Measurements from ENCODE around the gene KCNJ12. TPM values are rescaled to one million over a fixed set of nuclear protein-coding genes. Genes with fewer than 3 reads are reported as not detected.
A peak's percentile ranks its signal among the peaks of the same experiment; 100 is the strongest.
"Not testable (repeated sequence)": the region's sequence is repeated elsewhere in the genome, so short reads cannot be mapped to it uniquely, and the experiment has no call there.

Gene KCNJ12
- total RNA-seq, 2 donors from 2014 or later: not detected

- not testable (repeated sequence) for H3K9me3 Mint-ChIP-seq; H3K36me3 Mint-ChIP-seq; H3K27ac Mint-ChIP-seq; H3K27me3 Mint-ChIP-seq; ATAC-seq; H3K4me1 Mint-ChIP-seq (ENCODE audit: low read depth in 2 of 2); H3K4me3 Mint-ChIP-seq; DNase-seq (ENCODE audit: low spot score)
These were observed 30.7 kb downstream of the KCNJ12 start for GRCh38 chr17:21406616-21407404.

- H3K4me3 Mint-ChIP-seq; ATAC-seq; H3K27ac Mint-ChIP-seq; H3K4me1 Mint-ChIP-seq (ENCODE audit: low read depth in 2 of 2); H3K36me3 Mint-ChIP-seq; H3K27me3 Mint-ChIP-seq; DNase-seq (ENCODE audit: low spot score); H3K9me3 Mint-ChIP-seq: not testable (repeated sequence)
These were observed 31.6 kb downstream of the KCNJ12 start for GRCh38 chr17:21407752-21408151.

DNA sequence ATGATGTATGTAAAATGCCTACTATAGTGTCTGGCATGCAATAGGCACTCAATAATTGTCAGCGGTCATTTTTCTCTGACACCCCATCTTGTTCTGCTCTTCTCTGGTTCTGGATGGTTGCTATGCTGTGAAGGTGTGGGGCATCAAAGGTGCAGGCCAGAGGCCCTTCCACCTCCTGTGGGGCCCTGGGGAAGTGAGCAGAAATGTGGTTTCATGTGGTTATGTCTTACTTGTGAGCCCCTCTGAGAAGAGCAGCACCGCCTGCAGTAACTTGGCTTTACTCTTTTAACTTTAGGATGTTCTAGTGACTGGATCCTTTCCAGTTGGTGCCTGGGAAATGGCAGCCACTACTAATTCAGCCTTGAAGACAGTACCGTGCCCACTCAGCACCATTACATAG, 32.1 kb downstream of the KCNJ12 start:
- not testable (repeated sequence) for H3K9me3 Mint-ChIP-seq; H3K27me3 Mint-ChIP-seq; H3K27ac Mint-ChIP-seq; H3K4me1 Mint-ChIP-seq (ENCODE audit: low read depth in 2 of 2); H3K36me3 Mint-ChIP-seq; DNase-seq (ENCODE audit: low spot score); H3K4me3 Mint-ChIP-seq; ATAC-seq

DNA sequence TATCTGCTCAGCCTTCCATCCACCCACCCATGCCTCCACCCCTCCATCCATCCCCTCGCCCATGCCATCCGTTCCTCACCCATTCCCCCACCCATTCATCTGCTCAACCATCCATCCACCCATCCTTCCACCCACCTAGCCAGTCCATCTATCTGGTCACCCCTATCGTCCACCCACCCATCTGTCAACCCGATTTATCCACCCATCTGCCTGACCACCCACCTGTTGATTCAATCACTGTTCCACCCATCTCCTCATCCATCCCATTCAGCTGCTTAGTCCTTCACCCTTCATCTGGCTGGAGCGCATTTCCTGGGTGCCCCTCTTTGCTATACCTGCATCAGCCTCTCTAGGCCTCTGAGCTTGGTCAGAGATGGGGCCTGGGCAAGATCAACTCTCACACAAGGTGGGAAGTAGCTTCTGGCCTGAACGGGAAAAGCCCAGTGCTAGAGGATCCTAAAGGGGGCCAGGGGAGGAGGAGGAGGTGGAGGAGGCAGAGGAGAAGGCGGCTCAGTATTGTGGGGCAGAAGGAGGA, 32.7 kb downstream of the KCNJ12 start:
- not testable (repeated sequence) for H3K4me3 Mint-ChIP-seq; DNase-seq (ENCODE audit: low spot score); H3K36me3 Mint-ChIP-seq; H3K27ac Mint-ChIP-seq; H3K4me1 Mint-ChIP-seq (ENCODE audit: low read depth in 2 of 2); H3K9me3 Mint-ChIP-seq; H3K27me3 Mint-ChIP-seq; ATAC-seq

- not testable (repeated sequence) for H3K27ac Mint-ChIP-seq; H3K27me3 Mint-ChIP-seq; H3K9me3 Mint-ChIP-seq; H3K4me3 Mint-ChIP-seq; H3K4me1 Mint-ChIP-seq (ENCODE audit: low read depth in 2 of 2); ATAC-seq; H3K36me3 Mint-ChIP-seq; DNase-seq (ENCODE audit: low spot score)
These were observed 33.2 kb downstream of the KCNJ12 start for GRCh38 chr17:21409388-21409787.

- not testable (repeated sequence) for H3K4me3 Mint-ChIP-seq; H3K27me3 Mint-ChIP-seq; DNase-seq (ENCODE audit: low spot score); H3K36me3 Mint-ChIP-seq; H3K9me3 Mint-ChIP-seq; H3K4me1 Mint-ChIP-seq (ENCODE audit: low read depth in 2 of 2); H3K27ac Mint-ChIP-seq; ATAC-seq
These were observed 33.8 kb downstream of the KCNJ12 start for GRCh38 chr17:21409971-21410370.

GRCh38 chr17:21410371-21410770, 34.2 kb downstream of the KCNJ12 start:
- H3K9me3 Mint-ChIP-seq; DNase-seq (ENCODE audit: low spot score); H3K27ac Mint-ChIP-seq; ATAC-seq; H3K4me3 Mint-ChIP-seq; H3K4me1 Mint-ChIP-seq (ENCODE audit: low read depth in 2 of 2); H3K36me3 Mint-ChIP-seq; H3K27me3 Mint-ChIP-seq: not testable (repeated sequence)

DNA sequence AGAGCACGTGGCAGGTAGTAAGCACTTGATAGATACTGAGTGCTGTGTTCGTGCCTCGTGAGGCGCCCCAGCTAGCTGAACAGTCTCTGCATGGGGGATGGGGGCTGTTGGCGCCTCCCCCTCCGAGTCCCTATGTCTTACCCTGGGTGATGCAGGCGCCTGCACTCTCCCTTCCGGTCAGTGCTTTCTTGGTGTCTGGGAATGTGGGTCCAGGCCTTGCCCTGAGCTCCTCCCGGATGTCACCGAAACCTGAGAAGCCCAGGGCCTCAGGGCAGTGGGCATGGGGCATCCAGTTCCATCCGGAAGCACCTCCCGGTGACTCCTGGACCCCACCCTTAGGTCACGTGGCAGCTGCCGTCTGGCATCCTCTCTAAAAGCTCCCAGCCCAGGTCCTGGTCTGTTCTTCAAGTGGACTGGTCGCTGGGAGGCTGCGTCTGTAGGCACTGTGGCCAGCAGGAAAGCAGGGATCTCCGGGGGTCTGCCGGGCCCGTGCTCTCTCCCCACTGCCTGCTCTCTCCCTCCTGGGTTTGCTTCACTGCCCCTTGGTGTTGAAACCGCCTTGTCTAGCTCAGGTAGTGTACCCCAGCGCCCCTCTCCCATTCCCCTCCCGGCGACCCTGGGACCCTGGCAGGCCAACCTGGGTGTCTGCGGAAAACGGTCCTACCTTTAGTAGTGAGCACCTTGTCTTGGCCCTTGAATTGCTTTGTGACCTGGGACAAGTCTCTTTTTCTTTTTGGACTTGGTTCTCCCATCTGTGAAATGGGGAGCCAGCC, 34.9 kb downstream of the KCNJ12 start:
- H3K4me1 Mint-ChIP-seq (ENCODE audit: low read depth in 2 of 2); H3K27ac Mint-ChIP-seq; DNase-seq (ENCODE audit: low spot score); H3K27me3 Mint-ChIP-seq; ATAC-seq; H3K36me3 Mint-ChIP-seq; H3K4me3 Mint-ChIP-seq; H3K9me3 Mint-ChIP-seq: not testable (repeated sequence)

DNA sequence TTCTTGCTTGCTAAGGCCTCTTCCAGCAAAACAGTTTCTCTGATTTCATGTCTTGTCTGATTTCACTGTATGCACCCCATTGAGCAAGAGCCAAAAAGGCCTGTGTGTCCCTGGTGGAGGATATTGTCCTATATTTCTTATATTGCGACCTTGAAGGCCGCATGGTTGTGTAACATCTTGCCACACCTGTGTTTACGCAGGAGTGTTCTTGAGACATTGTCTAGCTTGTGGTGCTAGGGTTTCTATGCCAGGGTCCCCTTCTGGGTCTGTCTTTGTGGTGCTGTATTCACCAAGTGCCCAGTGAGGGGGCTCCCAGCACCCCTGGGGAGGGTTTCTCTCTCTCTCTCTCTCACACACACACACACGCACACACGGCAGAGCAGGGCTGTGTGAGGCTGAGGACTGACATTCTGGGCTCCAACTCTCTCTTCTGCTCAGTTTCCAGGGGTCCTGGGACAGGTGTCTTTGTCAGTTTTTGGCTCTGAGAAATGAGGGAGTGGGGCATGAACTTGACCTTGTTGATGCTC, 35.6 kb downstream of the KCNJ12 start:
- H3K27me3 Mint-ChIP-seq; H3K36me3 Mint-ChIP-seq; DNase-seq (ENCODE audit: low spot score); H3K4me1 Mint-ChIP-seq (ENCODE audit: low read depth in 2 of 2); H3K27ac Mint-ChIP-seq; H3K9me3 Mint-ChIP-seq; H3K4me3 Mint-ChIP-seq; ATAC-seq: not testable (repeated sequence)

DNA sequence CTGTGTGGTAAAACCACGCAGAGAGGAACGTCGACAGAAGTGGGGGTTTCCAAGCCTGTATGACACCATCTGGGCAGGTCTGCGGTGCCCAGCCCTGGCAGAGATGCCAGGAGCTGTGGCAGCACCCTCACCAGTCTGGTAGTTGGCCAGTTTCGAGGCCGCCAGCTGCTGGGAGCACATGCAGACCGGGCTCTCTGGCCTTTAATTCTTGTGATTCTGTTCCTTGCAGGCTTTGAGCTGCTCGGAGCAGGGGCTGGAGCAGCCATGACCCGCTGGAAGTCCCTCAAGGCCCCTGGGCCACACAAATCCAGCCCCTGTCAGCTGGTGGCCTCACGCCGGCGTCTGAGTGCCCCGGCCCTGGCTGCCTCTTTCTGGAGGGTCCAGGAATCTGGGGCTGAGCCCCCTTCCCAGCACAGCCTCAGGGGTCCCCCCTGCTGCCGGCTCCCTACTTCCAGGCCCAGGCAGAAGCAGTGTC, 36.1 kb downstream of the KCNJ12 start:
- ATAC-seq; H3K27ac Mint-ChIP-seq; H3K9me3 Mint-ChIP-seq; H3K27me3 Mint-ChIP-seq; H3K36me3 Mint-ChIP-seq; H3K4me3 Mint-ChIP-seq; H3K4me1 Mint-ChIP-seq (ENCODE audit: low read depth in 2 of 2); DNase-seq (ENCODE audit: low spot score): not testable (repeated sequence)

DNA sequence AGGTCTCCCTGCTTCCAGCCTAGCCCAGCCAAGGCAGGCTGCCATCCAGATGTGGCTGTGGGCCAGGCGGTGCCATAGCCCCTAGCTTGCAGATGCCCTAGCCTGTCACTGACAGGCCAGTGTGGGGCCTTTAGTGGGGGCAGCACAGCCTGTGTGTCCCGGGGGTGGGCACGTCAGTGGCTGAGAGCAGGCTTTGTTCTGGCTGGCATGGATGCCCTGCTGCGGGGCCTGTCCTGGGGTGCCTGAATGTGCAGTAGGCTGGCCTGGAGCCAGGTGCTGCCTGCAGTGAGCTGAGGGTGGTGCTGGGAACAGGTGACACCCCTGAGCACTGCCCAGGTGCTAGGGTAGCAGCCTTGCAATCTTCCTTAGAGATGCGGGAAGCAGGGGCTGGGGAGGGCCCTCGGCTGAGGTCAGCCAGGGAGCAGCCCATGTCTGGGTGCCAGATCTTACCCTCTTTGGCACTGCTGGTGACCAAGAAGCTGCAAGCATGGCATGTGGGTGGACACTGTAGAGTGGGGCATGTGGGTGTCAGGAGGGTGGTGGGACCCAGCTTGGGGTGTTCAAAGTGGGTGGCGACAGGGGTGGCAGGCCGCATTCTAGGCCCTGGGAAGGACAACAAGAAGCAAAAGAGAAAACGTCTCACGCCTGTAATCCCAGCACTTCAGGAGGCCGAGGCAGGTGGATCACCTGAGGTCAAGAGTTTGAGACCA, 37.6 kb downstream of the KCNJ12 start:
- not testable (repeated sequence) for H3K4me3 Mint-ChIP-seq; H3K9me3 Mint-ChIP-seq; H3K27me3 Mint-ChIP-seq; H3K27ac Mint-ChIP-seq; H3K4me1 Mint-ChIP-seq (ENCODE audit: low read depth in 2 of 2); ATAC-seq; H3K36me3 Mint-ChIP-seq; DNase-seq (ENCODE audit: low spot score)

- not testable (repeated sequence) for H3K9me3 Mint-ChIP-seq; H3K36me3 Mint-ChIP-seq; H3K27ac Mint-ChIP-seq; ATAC-seq; H3K4me3 Mint-ChIP-seq; H3K4me1 Mint-ChIP-seq (ENCODE audit: low read depth in 2 of 2); H3K27me3 Mint-ChIP-seq
- DNase-seq (ENCODE audit: low spot score): peak; percentile 50
These were observed 38.5 kb downstream of the KCNJ12 start for GRCh38 chr17:21414616-21415015.

GRCh38 chr17:21415166-21415990, 39.2 kb downstream of the KCNJ12 start:
- H3K4me3 Mint-ChIP-seq; H3K36me3 Mint-ChIP-seq; H3K27me3 Mint-ChIP-seq; H3K27ac Mint-ChIP-seq; ATAC-seq; H3K9me3 Mint-ChIP-seq; H3K4me1 Mint-ChIP-seq (ENCODE audit: low read depth in 2 of 2): not testable (repeated sequence)
- peak; percentile 44 for DNase-seq (ENCODE audit: low spot score)
